Activated CD8-positive, alpha-beta memory T cell treated with anti-CD3 and anti-CD28 coated beads, Interleukin-2, amount 50 U/mL, for 1 hour (primary cell): ENCODE data around the gene DCT.

Experiments used
- DNase-seq: peaks from one replicate; pipeline ENCODE4 v3.0.0-alpha.2; 2020; ENCODE audit errors: extremely low read depth

The DCT gene

GRCh38 chr13:94395860-94396259 lies 83.6 kb downstream of the DCT start:
- no peak for DNase-seq

- no peak for DNase-seq
These were observed 84.8 kb downstream of the DCT start for GRCh38 chr13:94394723-94395122.

- no peak for DNase-seq
These were observed 88.6 kb downstream of the DCT start for GRCh38 chr13:94390881-94391280.

- no peak for DNase-seq
These were observed 89.7 kb downstream of the DCT start for GRCh38 chr13:94389604-94390351.

- no peak for DNase-seq
These were observed 92.4 kb downstream of the DCT start for GRCh38 chr13:94387047-94387446.
